ENCODE results near the gene CHSY1.

- TF ChIP-seq POLR2A (IDR thresholded peaks at IDR 0.05) (no peak), CTCF (IDR thresholded peaks at IDR 0.05) (no peak), EP300 (IDR thresholded peaks at IDR 0.05) (no peak)
Observed at GRCh38 chr15:101272584-101272983, 20.7 kb upstream of the CHSY1 start.

Data from stomach (tissue), 4 donors.